NB4 (cell line): ENCODE results near the gene HDAC4.

ENCODE experiments used
- DNase-seq: peaks from one replicate; pipeline ENCODE4 v3.0.0; 2010; ENCODE audit warnings: low read depth
- H3K4me3 ChIP-seq: one replicate; pipeline ENCODE4 v1.5.1; 2011; ENCODE audit warnings: mild to moderate bottlenecking, low read depth, low read length, moderate library complexity
- MYC ChIP-seq: IDR thresholded peaks from 2 replicates; pipeline ENCODE4 v1.6.1; 2011; ENCODE audit warnings: low read depth, low read length
- POLR2A ChIP-seq: IDR thresholded peaks from 2 replicates; pipeline ENCODE4 v1.6.1; 2011; ENCODE audit warnings: mild to moderate bottlenecking; ENCODE audit not compliant: insufficient read length; ENCODE audit errors: extremely low read depth
- TF ChIP-seq, protein P1 (sequence below): IDR thresholded peaks from 2 replicates; pipeline ENCODE4 v1.6.1; 2011; ENCODE audit warnings: low read depth, low read length
- TF ChIP-seq, protein P2 (sequence below): IDR thresholded peaks from one replicate; pipeline ENCODE4 v1.5.1; 2012; ENCODE audit warnings: low read depth, low read length

HDAC4 gene

DNA sequence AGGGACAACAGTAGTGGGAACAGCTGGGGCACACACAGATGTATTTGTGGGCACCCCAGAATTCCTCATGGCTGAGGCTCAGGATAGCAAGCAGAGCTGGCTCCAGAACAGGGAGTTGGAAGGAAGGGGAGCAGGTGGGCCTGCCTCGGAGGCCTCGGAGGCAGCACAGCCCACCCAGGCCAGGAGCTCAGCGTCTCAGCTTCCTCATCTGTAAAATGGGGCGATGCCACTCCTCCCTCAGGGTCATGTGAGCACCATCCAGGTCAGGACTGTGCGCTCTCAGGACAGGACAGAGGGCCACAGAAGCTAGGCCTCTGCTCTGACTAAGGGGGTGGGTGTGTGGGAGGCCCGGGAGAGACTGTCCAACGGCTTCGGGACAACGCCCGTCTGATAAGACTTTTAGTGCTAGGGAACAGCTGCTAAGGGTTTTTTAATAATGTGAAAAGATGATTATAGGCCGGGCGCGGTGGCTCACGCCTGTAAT, 106.2 kb downstream of the HDAC4 start:
- TF ChIP-seq, protein P1, sequence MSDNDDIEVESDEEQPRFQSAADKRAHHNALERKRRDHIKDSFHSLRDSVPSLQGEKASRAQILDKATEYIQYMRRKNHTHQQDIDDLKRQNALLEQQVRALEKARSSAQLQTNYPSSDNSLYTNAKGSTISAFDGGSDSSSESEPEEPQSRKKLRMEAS: no peak
- TF ChIP-seq, protein P2, sequence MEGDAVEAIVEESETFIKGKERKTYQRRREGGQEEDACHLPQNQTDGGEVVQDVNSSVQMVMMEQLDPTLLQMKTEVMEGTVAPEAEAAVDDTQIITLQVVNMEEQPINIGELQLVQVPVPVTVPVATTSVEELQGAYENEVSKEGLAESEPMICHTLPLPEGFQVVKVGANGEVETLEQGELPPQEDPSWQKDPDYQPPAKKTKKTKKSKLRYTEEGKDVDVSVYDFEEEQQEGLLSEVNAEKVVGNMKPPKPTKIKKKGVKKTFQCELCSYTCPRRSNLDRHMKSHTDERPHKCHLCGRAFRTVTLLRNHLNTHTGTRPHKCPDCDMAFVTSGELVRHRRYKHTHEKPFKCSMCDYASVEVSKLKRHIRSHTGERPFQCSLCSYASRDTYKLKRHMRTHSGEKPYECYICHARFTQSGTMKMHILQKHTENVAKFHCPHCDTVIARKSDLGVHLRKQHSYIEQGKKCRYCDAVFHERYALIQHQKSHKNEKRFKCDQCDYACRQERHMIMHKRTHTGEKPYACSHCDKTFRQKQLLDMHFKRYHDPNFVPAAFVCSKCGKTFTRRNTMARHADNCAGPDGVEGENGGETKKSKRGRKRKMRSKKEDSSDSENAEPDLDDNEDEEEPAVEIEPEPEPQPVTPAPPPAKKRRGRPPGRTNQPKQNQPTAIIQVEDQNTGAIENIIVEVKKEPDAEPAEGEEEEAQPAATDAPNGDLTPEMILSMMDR: no peak
- TF ChIP-seq POLR2A (no peak), MYC (no peak)
- DNase-seq: no peak
- H3K4me3 ChIP-seq: no peak overlapping the region

DNA sequence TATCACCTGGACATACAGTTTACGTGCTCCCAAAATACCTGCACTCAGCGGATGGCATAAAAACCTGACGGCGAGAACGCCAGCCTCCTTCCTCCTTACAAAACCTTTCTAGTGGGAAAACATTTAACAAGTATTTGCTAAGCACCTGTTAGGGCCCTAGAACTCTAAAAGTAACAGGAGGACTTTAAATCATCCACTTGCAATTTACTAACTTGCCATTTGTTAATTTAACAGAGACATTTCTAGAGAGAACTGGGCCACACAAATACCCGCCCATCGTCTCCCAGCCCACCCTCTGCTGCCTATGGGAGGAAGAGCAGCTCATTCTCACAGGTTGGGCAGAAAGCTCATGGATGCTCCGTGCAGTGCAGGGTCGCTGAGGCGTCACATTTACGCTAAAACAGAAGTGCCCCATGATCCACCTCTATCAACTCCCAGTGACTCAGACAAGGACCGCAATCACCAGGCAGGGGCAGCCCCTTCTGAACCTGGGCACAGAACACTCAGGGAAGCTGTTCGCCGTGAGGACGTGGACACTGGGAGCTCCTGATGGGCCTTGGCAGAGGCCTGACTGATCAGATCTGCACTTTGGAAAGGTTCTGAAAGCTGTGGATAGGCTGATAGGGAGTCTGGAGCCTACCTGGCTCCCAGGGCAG, 106.9 kb downstream of the HDAC4 start:
- H3K4me3 ChIP-seq: no peak overlapping the region
- no peak for DNase-seq
- TF ChIP-seq, protein P2: no peak
- TF ChIP-seq MYC (no peak), POLR2A (no peak)
- TF ChIP-seq, protein P1: no peak

GRCh38 chr2:239292959-239293774, 107.7 kb downstream of the HDAC4 start:
- TF ChIP-seq, protein P1: no peak
- TF ChIP-seq POLR2A: no peak
- TF ChIP-seq, protein P2: no peak
- no peak overlapping the region for H3K4me3 ChIP-seq
- DNase-seq: no peak

DNA sequence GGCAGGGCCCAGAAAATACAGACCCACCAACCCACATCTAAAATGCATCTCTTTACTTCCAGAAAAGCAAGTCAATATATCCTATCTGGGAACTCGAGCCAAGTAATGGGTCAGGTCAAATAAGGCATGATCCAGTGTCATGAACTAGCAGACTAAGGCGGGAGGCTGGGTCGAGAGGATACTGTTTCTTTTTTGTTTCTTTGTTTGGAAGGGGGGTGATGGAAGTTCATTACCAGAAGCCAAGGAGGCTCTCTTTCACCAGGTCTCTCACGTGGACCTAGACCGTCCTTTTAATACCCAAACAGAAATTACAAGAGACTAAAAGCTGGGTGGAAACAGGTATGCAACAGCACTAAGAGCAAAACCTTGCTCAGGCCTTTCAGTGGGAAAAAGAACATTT, 108.3 kb downstream of the HDAC4 start:
- H3K4me3 ChIP-seq: no peak overlapping the region
- TF ChIP-seq POLR2A (no peak), MYC (no peak)
- TF ChIP-seq, protein P2: no peak
- TF ChIP-seq, protein P1: no peak
- DNase-seq: no peak

- H3K4me3 ChIP-seq: no peak overlapping the region
- TF ChIP-seq, protein P2: no peak
- TF ChIP-seq MYC: no peak
- TF ChIP-seq, protein P1: no peak
- TF ChIP-seq POLR2A: no peak
- DNase-seq: no peak
Measured at GRCh38 chr2:239291475-239292350, 109.1 kb downstream of the HDAC4 start.
